ENCODE results near the gene TBL2.
"Not testable (repeated sequence)": the region's sequence is repeated elsewhere in the genome, so short reads cannot be mapped to it uniquely, and the experiment has no call there.

Gene TBL2

DNA sequence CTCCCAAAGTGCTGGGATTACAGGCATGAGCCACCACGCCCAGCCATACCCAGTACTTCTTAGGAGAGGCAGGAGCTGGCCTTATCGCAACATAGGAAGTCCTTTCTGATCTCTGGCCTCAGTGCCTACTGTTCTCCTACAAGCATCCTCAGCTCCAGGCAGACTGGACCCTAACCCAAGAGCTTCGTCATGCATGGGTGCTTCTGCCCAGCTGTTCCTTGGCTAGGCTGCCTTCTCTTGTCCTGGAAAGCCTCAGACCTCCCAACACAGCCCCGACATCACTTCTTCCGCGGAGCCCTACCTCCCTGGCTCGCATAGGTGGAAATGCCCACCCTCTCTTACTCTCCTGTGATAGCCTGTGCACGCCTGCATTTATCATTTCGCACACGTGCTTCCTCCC, 36.7 kb downstream of the TBL2 start:
- no peak for TF ChIP-seq GABPA (IDR thresholded peaks at IDR 0.05; ENCODE audit: low read depth)
- TF ChIP-seq POLR2AphosphoS5 (IDR thresholded peaks at IDR 0.05; ENCODE audit: low read depth) = no peak
- no peak for TF ChIP-seq SPI1 (IDR thresholded peaks at IDR 0.05; ENCODE audit: borderline replicate concordance, low read depth)
- TF ChIP-seq, protein P1, sequence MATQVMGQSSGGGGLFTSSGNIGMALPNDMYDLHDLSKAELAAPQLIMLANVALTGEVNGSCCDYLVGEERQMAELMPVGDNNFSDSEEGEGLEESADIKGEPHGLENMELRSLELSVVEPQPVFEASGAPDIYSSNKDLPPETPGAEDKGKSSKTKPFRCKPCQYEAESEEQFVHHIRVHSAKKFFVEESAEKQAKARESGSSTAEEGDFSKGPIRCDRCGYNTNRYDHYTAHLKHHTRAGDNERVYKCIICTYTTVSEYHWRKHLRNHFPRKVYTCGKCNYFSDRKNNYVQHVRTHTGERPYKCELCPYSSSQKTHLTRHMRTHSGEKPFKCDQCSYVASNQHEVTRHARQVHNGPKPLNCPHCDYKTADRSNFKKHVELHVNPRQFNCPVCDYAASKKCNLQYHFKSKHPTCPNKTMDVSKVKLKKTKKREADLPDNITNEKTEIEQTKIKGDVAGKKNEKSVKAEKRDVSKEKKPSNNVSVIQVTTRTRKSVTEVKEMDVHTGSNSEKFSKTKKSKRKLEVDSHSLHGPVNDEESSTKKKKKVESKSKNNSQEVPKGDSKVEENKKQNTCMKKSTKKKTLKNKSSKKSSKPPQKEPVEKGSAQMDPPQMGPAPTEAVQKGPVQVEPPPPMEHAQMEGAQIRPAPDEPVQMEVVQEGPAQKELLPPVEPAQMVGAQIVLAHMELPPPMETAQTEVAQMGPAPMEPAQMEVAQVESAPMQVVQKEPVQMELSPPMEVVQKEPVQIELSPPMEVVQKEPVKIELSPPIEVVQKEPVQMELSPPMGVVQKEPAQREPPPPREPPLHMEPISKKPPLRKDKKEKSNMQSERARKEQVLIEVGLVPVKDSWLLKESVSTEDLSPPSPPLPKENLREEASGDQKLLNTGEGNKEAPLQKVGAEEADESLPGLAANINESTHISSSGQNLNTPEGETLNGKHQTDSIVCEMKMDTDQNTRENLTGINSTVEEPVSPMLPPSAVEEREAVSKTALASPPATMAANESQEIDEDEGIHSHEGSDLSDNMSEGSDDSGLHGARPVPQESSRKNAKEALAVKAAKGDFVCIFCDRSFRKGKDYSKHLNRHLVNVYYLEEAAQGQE (IDR thresholded peaks at IDR 0.05; ENCODE audit: insufficient replicate concordance, low read depth) = no peak
- TF ChIP-seq, protein P2, sequence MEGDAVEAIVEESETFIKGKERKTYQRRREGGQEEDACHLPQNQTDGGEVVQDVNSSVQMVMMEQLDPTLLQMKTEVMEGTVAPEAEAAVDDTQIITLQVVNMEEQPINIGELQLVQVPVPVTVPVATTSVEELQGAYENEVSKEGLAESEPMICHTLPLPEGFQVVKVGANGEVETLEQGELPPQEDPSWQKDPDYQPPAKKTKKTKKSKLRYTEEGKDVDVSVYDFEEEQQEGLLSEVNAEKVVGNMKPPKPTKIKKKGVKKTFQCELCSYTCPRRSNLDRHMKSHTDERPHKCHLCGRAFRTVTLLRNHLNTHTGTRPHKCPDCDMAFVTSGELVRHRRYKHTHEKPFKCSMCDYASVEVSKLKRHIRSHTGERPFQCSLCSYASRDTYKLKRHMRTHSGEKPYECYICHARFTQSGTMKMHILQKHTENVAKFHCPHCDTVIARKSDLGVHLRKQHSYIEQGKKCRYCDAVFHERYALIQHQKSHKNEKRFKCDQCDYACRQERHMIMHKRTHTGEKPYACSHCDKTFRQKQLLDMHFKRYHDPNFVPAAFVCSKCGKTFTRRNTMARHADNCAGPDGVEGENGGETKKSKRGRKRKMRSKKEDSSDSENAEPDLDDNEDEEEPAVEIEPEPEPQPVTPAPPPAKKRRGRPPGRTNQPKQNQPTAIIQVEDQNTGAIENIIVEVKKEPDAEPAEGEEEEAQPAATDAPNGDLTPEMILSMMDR (IDR thresholded peaks at IDR 0.05; ENCODE audit: insufficient read depth, low read length) = no peak
- no peak overlapping the region for H3K27ac ChIP-seq (replicated peaks)
- H3K27me3 ChIP-seq (ENCODE audit: insufficient read depth, poor library complexity, severe bottlenecking) = no peaks in the 10 kb centered on the region
- no peak for DNase-seq (ENCODE audit: low read depth in 1 of 2, low spot score in 1 of 2)
- no peak overlapping the region for H3K4me3 ChIP-seq (replicated peaks; ENCODE audit: insufficient read depth, low read length)

DNA sequence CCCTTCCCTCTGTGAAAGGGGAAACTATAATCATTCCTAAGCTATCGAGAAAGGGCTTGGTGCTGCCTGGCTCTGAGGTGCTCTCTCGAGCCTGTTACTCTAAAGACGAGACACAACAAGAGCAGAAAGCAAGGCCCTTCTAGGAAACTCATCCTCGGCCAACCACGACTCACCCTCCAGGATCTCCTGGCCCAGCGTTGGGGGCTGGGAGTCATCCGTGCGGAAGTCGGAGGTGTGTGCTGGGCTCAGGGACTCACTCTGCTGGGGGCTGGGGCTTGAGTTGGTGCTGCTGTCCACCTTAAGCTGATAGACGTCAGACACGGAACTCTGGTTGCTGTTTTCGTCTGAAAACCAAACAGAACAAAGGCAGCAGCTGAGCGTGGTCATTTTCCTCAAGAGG, 38.7 kb downstream of the TBL2 start:
- no peak for TF ChIP-seq SPI1 (IDR thresholded peaks at IDR 0.05; ENCODE audit: borderline replicate concordance, low read depth)
- TF ChIP-seq GABPA (IDR thresholded peaks at IDR 0.05; ENCODE audit: low read depth) = no peak
- no peak for TF ChIP-seq POLR2AphosphoS5 (IDR thresholded peaks at IDR 0.05; ENCODE audit: low read depth)
- TF ChIP-seq, protein P2 (IDR thresholded peaks at IDR 0.05; ENCODE audit: insufficient read depth, low read length) = no peak
- TF ChIP-seq, protein P1 (IDR thresholded peaks at IDR 0.05; ENCODE audit: insufficient replicate concordance, low read depth) = no peak
- DNase-seq (ENCODE audit: low read depth in 1 of 2, low spot score in 1 of 2) = no peak
- H3K4me3 ChIP-seq (replicated peaks; ENCODE audit: insufficient read depth, low read length) = no peak overlapping the region

DNA sequence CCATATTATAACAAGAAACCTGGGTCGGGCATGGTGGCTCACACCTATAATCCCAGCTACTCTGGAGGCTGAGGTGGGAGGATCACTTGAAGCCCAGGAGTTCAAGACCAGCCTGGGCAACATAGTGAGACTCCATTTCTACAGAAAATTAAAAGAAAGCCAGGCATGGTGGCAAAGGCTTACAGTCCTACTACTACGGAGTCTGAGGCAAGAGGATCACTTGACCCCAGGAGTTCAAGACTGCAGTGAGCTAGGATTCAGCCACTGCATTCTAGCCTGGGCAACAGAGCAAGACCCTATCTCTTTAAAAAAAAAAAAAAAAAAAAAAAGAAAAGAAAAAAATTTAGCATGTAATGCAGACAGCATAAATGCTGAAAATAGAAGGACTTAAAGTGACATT, 39.9 kb downstream of the TBL2 start:
- DNase-seq (ENCODE audit: low read depth in 1 of 2, low spot score in 1 of 2); H3K4me3 ChIP-seq (replicated peaks; ENCODE audit: insufficient read depth, low read length); H3K27ac ChIP-seq (replicated peaks); H3K27me3 ChIP-seq (ENCODE audit: insufficient read depth, poor library complexity, severe bottlenecking): not testable (repeated sequence)

More for the DNA sequence above, 38.7 kb downstream of the TBL2 start:
- Histone ChIP-seq H3K27me3 (ENCODE audit: insufficient read depth, poor library complexity, severe bottlenecking) (no peaks in the 10 kb centered on the region), H3K27ac (replicated peaks) (no peak overlapping the region)

DNA sequence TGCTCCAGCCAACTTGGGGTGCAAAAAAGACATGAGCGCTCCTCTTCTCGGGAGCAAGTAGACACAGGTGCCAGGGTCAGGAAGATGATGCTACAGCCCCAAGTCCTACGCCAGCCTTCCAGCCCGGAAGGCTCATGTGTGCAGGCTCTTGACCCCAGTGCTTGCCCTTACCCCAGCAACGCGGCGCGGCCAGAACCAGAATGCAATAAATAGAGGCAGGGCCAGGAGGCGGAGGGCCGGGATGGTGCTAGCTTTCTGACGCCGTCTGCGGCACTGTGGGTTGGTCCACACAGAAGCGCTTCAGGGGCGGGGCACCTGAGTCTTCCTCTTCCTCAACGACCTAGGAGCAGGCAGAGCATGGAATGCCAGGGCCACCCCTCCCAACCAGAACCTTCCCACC, 41.3 kb downstream of the TBL2 start:
- H3K27me3 ChIP-seq (ENCODE audit: insufficient read depth, poor library complexity, severe bottlenecking) = no peaks in the 10 kb centered on the region
- H3K27ac ChIP-seq (replicated peaks) = no peak overlapping the region
- no peak overlapping the region for H3K4me3 ChIP-seq (replicated peaks; ENCODE audit: insufficient read depth, low read length)
- DNase-seq (ENCODE audit: low read depth in 1 of 2, low spot score in 1 of 2) = no peak
- no peak for TF ChIP-seq SPI1 (IDR thresholded peaks at IDR 0.05; ENCODE audit: borderline replicate concordance, low read depth)
- TF ChIP-seq, protein P1 (IDR thresholded peaks at IDR 0.05; ENCODE audit: insufficient replicate concordance, low read depth) = no peak
- TF ChIP-seq, protein P2 (IDR thresholded peaks at IDR 0.05; ENCODE audit: insufficient read depth, low read length) = no peak
- no peak for TF ChIP-seq POLR2AphosphoS5 (IDR thresholded peaks at IDR 0.05; ENCODE audit: low read depth)
- TF ChIP-seq GABPA (IDR thresholded peaks at IDR 0.05; ENCODE audit: low read depth) = no peak
